GM23248 (cell line): ENCODE data around the gene PITPNB.

Experiments
- EZH2 ChIP-seq: fragments of 200-600 bp; sonication (generic); IDR thresholded peaks from 2 replicates; pipeline ENCODE4 v1.6.1; 2018; ENCODE audit warnings: antibody characterized with exemption, mild to moderate bottlenecking; ENCODE audit not compliant: insufficient read depth, poor library complexity, severe bottlenecking
- EZH2phosphoT487 ChIP-seq: fragments of 200-600 bp; sonication (generic); IDR thresholded peaks from 2 replicates; pipeline ENCODE4 v1.6.1; 2018; ENCODE audit warnings: antibody characterized with exemption, moderate library complexity, mild to moderate bottlenecking, low read depth; ENCODE audit not compliant: insufficient read depth

GRCh38 chr22:27903805-27904473 lies 15.1 kb downstream of the PITPNB start:
- no peak for TF ChIP-seq EZH2
- no peak for TF ChIP-seq EZH2phosphoT487
